OCI-LY1 (cell line): ENCODE measurements around the gene CDH4.

Experiments used
- H2AFZ ChIP-seq: fragments of 200-600 bp; sonication (generic), shearing (Covaris generic); 2 replicates; pipeline ENCODE4 v1.6.0; 2014; ENCODE audit warnings: antibody characterized with exemption, mild to moderate bottlenecking, low read length
- H3F3A ChIP-seq: fragments of 200-600 bp; sonication (generic), shearing (Covaris generic); 2 replicates; pipeline ENCODE4 v1.6.0; 2014; ENCODE audit warnings: mild to moderate bottlenecking, antibody characterized with exemption, low read length, moderate library complexity; ENCODE audit not compliant: insufficient read depth
- H3K27ac ChIP-seq: fragments of 200-600 bp; sonication (generic); 2 replicates; pipeline ENCODE4 v1.5.1; 2014; ENCODE audit warnings: low read length, mixed run types, mild to moderate bottlenecking, low read depth; ENCODE audit not compliant: poor library complexity, severe bottlenecking
- H3K27me3 ChIP-seq: fragments of 200-600 bp; sonication (generic); 2 replicates; pipeline ENCODE4 v1.6.0; 2014; ENCODE audit warnings: antibody characterized with exemption, mild to moderate bottlenecking, low read length, moderate library complexity; ENCODE audit not compliant: insufficient read depth
- H3K36me3 ChIP-seq: fragments of 200-600 bp; sonication (generic); 2 replicates; pipeline ENCODE4 v1.6.1; 2014; ENCODE audit warnings: mild to moderate bottlenecking, antibody characterized with exemption, low read length, moderate library complexity, mixed read lengths; ENCODE audit not compliant: insufficient read depth
- H3K4me1 ChIP-seq: fragments of 200-600 bp; sonication (generic); 2 replicates; pipeline ENCODE4 v1.5.1; 2014; ENCODE audit warnings: mild to moderate bottlenecking, low read length, moderate library complexity; ENCODE audit not compliant: insufficient read depth, severe bottlenecking
- H3K4me2 ChIP-seq: fragments of 200-600 bp; sonication (generic), shearing (Covaris generic); 2 replicates; pipeline ENCODE4 v1.6.1; 2014; ENCODE audit warnings: low read length
- H3K4me3 ChIP-seq: fragments of 200-600 bp; sonication (generic); 2 replicates; pipeline ENCODE4 v1.5.1; 2014; ENCODE audit warnings: low read length, low read depth, mild to moderate bottlenecking, mixed read lengths; ENCODE audit not compliant: poor library complexity, severe bottlenecking
- H3K79me2 ChIP-seq: fragments of 200-600 bp; shearing (Covaris generic); 2 replicates; pipeline ENCODE4 v1.6.1; 2016; ENCODE audit warnings: mixed run types, low read length, mixed read lengths; ENCODE audit not compliant: insufficient read depth
- H3K9ac ChIP-seq: fragments of 200-600 bp; sonication (generic), shearing (Covaris generic); 2 replicates; pipeline ENCODE4 v1.6.1; 2014; ENCODE audit warnings: mild to moderate bottlenecking, low read length, mixed read lengths
- H3K9me2 ChIP-seq: fragments of 200-600 bp; sonication (generic), shearing (Covaris generic); 2 replicates; pipeline ENCODE4 v1.6.1; 2014; ENCODE audit warnings: low read depth, mild to moderate bottlenecking, low read length, mixed read lengths
- H3K9me3 ChIP-seq: fragments of 200-600 bp; shearing (Covaris generic); 2 replicates; pipeline ENCODE4 v1.6.1; 2014; ENCODE audit warnings: low read length, mixed read lengths
- H4K20me1 ChIP-seq: fragments of 200-600 bp; sonication (generic), shearing (Covaris generic); 2 replicates; pipeline ENCODE4 v1.6.0; 2016; ENCODE audit warnings: mild to moderate bottlenecking, low read length; ENCODE audit not compliant: insufficient read depth
- EZH2 ChIP-seq: fragments of 200-600 bp; sonication (generic), shearing (Covaris generic); IDR thresholded peaks from 2 replicates; pipeline ENCODE4 v1.8.0; 2017; ENCODE audit warnings: borderline replicate concordance, mixed run types, mild to moderate bottlenecking, antibody characterized with exemption, low read length, moderate library complexity, mixed read lengths
- TF ChIP-seq, protein P1 (sequence below): fragments of 200-600 bp; sonication (generic), shearing (Covaris generic); IDR thresholded peaks from 2 replicates; pipeline ENCODE4 v1.5.1; 2017; ENCODE audit warnings: mild to moderate bottlenecking, antibody characterized with exemption, low read length, moderate library complexity, mixed read lengths

The CDH4 gene

DNA sequence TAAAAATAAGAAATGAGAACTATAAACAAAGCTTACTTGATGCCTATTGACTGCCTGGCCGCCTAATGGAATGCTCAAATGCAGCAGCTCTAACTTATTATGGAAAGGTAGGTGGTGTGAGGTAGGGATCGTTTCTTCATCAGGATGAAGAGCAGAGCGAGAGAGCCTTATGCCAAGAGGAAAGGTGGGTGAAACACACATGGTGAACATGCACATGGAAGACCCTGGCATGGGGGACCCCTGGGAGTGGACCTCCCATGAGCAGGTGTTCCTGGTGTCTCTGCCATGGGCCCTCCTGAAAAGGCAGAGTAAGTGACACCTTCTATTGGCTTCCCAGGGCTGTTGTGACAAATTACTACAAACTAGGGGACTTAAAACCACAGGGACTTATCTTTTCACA, 130.1 kb downstream of the CDH4 start:
- Histone ChIP-seq H2AFZ (no peak overlapping the region), H3K4me3 (no peak overlapping the region)
- TF ChIP-seq EZH2, result no peak
- TF ChIP-seq, protein P1, sequence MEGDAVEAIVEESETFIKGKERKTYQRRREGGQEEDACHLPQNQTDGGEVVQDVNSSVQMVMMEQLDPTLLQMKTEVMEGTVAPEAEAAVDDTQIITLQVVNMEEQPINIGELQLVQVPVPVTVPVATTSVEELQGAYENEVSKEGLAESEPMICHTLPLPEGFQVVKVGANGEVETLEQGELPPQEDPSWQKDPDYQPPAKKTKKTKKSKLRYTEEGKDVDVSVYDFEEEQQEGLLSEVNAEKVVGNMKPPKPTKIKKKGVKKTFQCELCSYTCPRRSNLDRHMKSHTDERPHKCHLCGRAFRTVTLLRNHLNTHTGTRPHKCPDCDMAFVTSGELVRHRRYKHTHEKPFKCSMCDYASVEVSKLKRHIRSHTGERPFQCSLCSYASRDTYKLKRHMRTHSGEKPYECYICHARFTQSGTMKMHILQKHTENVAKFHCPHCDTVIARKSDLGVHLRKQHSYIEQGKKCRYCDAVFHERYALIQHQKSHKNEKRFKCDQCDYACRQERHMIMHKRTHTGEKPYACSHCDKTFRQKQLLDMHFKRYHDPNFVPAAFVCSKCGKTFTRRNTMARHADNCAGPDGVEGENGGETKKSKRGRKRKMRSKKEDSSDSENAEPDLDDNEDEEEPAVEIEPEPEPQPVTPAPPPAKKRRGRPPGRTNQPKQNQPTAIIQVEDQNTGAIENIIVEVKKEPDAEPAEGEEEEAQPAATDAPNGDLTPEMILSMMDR, result no peak

DNA sequence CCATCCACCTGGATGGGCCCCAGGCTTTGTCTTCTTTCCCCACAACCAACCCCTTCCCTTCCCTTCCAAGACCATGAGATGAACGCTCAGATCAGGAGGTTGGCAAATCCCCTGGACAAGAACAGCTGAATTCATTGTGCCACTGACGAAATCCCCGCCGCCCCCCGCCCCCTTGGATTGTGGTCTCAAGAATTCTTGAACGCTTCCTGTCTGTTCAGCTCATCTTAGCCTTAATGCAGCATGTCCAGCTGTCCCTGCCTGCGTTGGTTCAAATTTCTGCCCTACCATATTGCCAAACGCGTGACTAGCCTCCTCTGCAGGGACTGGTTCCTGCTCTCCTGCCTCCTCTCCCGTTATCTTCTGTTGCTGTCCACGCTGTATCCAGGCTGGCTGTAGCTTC, 133.2 kb downstream of the CDH4 start:
- no peaks in the 10 kb centered on the region for H3K4me1 ChIP-seq
- H4K20me1 ChIP-seq, result no peaks in the 10 kb centered on the region
- H3K4me2 ChIP-seq, result no peak overlapping the region
- no peaks in the 10 kb centered on the region for H3K9me3 ChIP-seq
- H3K27ac ChIP-seq, result no peak overlapping the region
- no peaks in the 10 kb centered on the region for H3K27me3 ChIP-seq
- H2AFZ ChIP-seq, result no peak overlapping the region
- H3K36me3 ChIP-seq, result no peaks in the 10 kb centered on the region
- no peak overlapping the region for H3K9ac ChIP-seq
- H3K9me2 ChIP-seq, result no peaks in the 10 kb centered on the region
- no peaks in the 10 kb centered on the region for H3K79me2 ChIP-seq
- TF ChIP-seq, protein P1, result no peak
- TF ChIP-seq EZH2, result no peak
- H3K4me3 ChIP-seq, result no peak overlapping the region
- no peaks in the 10 kb centered on the region for H3F3A ChIP-seq

More for the DNA sequence above, 130.1 kb downstream of the CDH4 start:
- Histone ChIP-seq H3K27me3 (no peaks in the 10 kb centered on the region), H3K27ac (no peak overlapping the region), H3K9ac (no peak overlapping the region), H3K79me2 (no peaks in the 10 kb centered on the region), H3K9me2 (no peaks in the 10 kb centered on the region), H3K9me3 (no peaks in the 10 kb centered on the region), H4K20me1 (no peaks in the 10 kb centered on the region), H3F3A (no peaks in the 10 kb centered on the region), H3K4me2 (no peak overlapping the region), H3K36me3 (no peaks in the 10 kb centered on the region), H3K4me1 (no peaks in the 10 kb centered on the region)

DNA sequence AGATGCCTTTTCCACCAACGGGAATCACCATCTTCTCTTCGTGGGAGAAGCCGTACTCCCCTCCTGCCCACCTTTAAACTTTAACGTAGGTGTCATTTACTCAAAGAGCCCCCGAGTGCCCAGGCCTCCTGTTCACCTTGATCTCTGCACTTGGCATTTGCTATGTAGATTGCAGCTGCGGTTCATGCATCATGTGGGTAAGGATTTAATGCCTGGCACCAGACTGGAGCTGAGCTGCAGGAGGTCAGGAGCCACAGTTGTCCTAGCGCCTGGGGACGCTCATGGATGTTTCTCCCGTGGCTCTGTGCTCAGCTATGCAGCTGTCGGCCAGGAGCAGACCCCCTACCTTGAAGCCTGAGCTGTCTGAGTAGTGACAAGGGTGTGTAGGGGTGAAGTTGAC, 133.7 kb downstream of the CDH4 start:
- no peaks in the 10 kb centered on the region for H3K27me3 ChIP-seq
- H4K20me1 ChIP-seq, result no peaks in the 10 kb centered on the region
- no peaks in the 10 kb centered on the region for H3K36me3 ChIP-seq
- no peak overlapping the region for H3K27ac ChIP-seq
- H3K9me2 ChIP-seq, result no peaks in the 10 kb centered on the region
- no peak overlapping the region for H2AFZ ChIP-seq
- no peak overlapping the region for H3K4me2 ChIP-seq
- H3K4me3 ChIP-seq, result no peak overlapping the region
- H3F3A ChIP-seq, result no peaks in the 10 kb centered on the region
- H3K9me3 ChIP-seq, result no peaks in the 10 kb centered on the region
- no peaks in the 10 kb centered on the region for H3K4me1 ChIP-seq
- no peak for TF ChIP-seq EZH2
- TF ChIP-seq, protein P1, result no peak
- H3K9ac ChIP-seq, result no peak overlapping the region
- H3K79me2 ChIP-seq, result no peaks in the 10 kb centered on the region
